H1 (cell line): ENCODE measurements around the gene CRYGS. TPM values are rescaled to one million over a fixed set of nuclear protein-coding genes. Genes with fewer than 3 reads are reported as not detected.

Experiments used
- CTCF ChIA-PET: fragments of 300-600 bp; sonication (Branson Sonifier 250); formaldehyde crosslinking; loops from one replicate; lab custom pipeline; 2021; ENCODE audit not compliant: partially characterized antibody; lab: Charles Lee
- POLR2A ChIA-PET: fragments of 300-600 bp; sonication (Branson Sonifier 250); formaldehyde crosslinking; loops from one replicate; lab custom pipeline; 2021; ENCODE audit warnings: inconsistent platforms; ENCODE audit not compliant: partially characterized antibody; lab: Charles Lee
- DNase-seq, 2 experiments: peaks; one replicate each; pipeline versions ENCODE4 v3.0.0 to v3.0.0-alpha.2; 2010 to 2022; ENCODE audit warnings: low spot score in 2 of 2, low read depth in 1 of 2, mixed read lengths in 1 of 2
- FAIRE-seq: peaks from 2 replicates; lab custom pipeline; 2011; peaks lifted over from hg19 to GRCh38; lab: Jason Lieb, UNC
- H2AFZ ChIP-seq: 2 replicates; pipeline ENCODE4 v1.8.1; 2012; ENCODE audit warnings: low read length, inconsistent platforms
- H2AK5ac ChIP-seq: 2 replicates; pipeline ENCODE4 v1.6.1; 2013; ENCODE audit warnings: low read depth, low read length
- H2BK120ac ChIP-seq: replicated peaks from 2 replicates; pipeline ENCODE3; 2013; ENCODE audit warnings: low read depth, low read length, inconsistent platforms
- H2BK12ac ChIP-seq: 2 replicates; pipeline ENCODE4 v1.6.1; 2013; ENCODE audit warnings: low read depth, low read length
- H2BK15ac ChIP-seq: 2 replicates; pipeline ENCODE4 v1.6.1; 2013; ENCODE audit warnings: low read length
- H2BK20ac ChIP-seq: 2 replicates; pipeline ENCODE4 v1.6.1; 2013; ENCODE audit warnings: low read length
- H2BK5ac ChIP-seq: 2 replicates; pipeline ENCODE4 v1.6.1; 2013; ENCODE audit warnings: low read depth, low read length
- H3K14ac ChIP-seq: 2 replicates; pipeline ENCODE4 v1.6.1; 2013; ENCODE audit warnings: inconsistent platforms; ENCODE audit not compliant: insufficient read length
- H3K18ac ChIP-seq: 2 replicates; pipeline ENCODE4 v1.6.1; 2013; ENCODE audit warnings: low read length; ENCODE audit errors: extremely low read depth
- H3K23ac ChIP-seq: 2 replicates; pipeline ENCODE4 v1.6.1; 2013; ENCODE audit warnings: inconsistent platforms; ENCODE audit not compliant: insufficient read length
- H3K23me2 ChIP-seq: 2 replicates; pipeline ENCODE4 v1.6.1; 2013; ENCODE audit warnings: low read depth, low read length
- H3K27ac ChIP-seq: 2 replicates; pipeline ENCODE4 v1.6.1; 2011; ENCODE audit warnings: low read depth, low read length, inconsistent platforms
- H3K27me3 ChIP-seq, 4 experiments: replicated peaks in 1 of 4; 1 replicate in 1 of 4; 2 replicates in 3 of 4; pipeline versions ENCODE4 v1.6.1 to v1.8.1; 2011 to 2013; ENCODE audit warnings: low read length in 3 of 4, mild to moderate bottlenecking in 3 of 4, inconsistent platforms in 2 of 4, mixed read lengths in 2 of 4, moderate library complexity in 1 of 4; ENCODE audit not compliant: control insufficient read depth in 3 of 4, insufficient read depth in 3 of 4; ENCODE audit errors: extremely low read depth in 1 of 4
- H3K36me3 ChIP-seq, 4 experiments: 2 replicates each; pipeline versions ENCODE4 v1.6.1 to v1.8.1; 2011 to 2013; ENCODE audit warnings: mild to moderate bottlenecking in 4 of 4, low read length in 3 of 4, moderate library complexity in 2 of 4, control low read depth in 1 of 4, inconsistent platforms in 1 of 4; ENCODE audit not compliant: insufficient read depth in 4 of 4, control insufficient read depth in 2 of 4
- H3K4ac ChIP-seq: replicated peaks from 2 replicates; pipeline ENCODE3; 2013; ENCODE audit warnings: low read length, low read depth, mixed read lengths, inconsistent platforms; ENCODE audit not compliant: insufficient read length
- H3K4me1 ChIP-seq, 4 experiments: replicated peaks in 1 of 4; 1 replicate in 1 of 4; 2 replicates in 3 of 4; pipeline versions ENCODE4 v1.6.1 to v1.8.1; 2011 to 2013; ENCODE audit warnings: low read length in 3 of 4, inconsistent platforms in 2 of 4, mixed read lengths in 1 of 4; ENCODE audit not compliant: insufficient read depth in 4 of 4, control insufficient read depth in 3 of 4
- H3K4me2 ChIP-seq, 2 experiments: 2 replicates each; pipeline versions ENCODE4 v1.6.1 to v1.8.1; 2011 to 2013; ENCODE audit warnings: low read depth in 2 of 2, low read length in 2 of 2, control low read depth in 1 of 2, inconsistent platforms in 1 of 2, mild to moderate bottlenecking in 1 of 2; ENCODE audit not compliant: insufficient read depth in 1 of 2
- H3K4me3 ChIP-seq, 4 experiments: fragments of 200-600, 300-600 bp in 1 of 4; sonication (generic), shearing (Covaris generic), sonication (Bioruptor Twin) in 1 of 4; 2 replicates each; pipeline versions ENCODE4 v1.5.1 to v1.8.1; 2011 to 2016; ENCODE audit warnings: low read length in 4 of 4, low read depth in 3 of 4, control low read depth in 2 of 4, inconsistent platforms in 2 of 4, mild to moderate bottlenecking in 2 of 4, mixed read lengths in 1 of 4, moderate library complexity in 1 of 4; ENCODE audit not compliant: insufficient read depth in 2 of 4; ENCODE audit errors: extremely low read depth in 1 of 4
- H3K56ac ChIP-seq: replicated peaks from 2 replicates; pipeline ENCODE3; 2013; ENCODE audit warnings: low read depth, mild to moderate bottlenecking, mixed read lengths, low read length, inconsistent platforms; ENCODE audit not compliant: insufficient read length
- H3K79me1 ChIP-seq: 2 replicates; pipeline ENCODE4 v1.6.1; 2013; ENCODE audit warnings: low read depth, low read length, control low read depth
- H3K79me2 ChIP-seq, 2 experiments: 2 replicates each; pipeline versions ENCODE4 v1.6.1 to v1.8.1; 2012 to 2013; ENCODE audit warnings: low read length in 2 of 2, mild to moderate bottlenecking in 2 of 2, inconsistent platforms in 1 of 2; ENCODE audit not compliant: insufficient read depth in 2 of 2, control insufficient read depth in 1 of 2
- H3K9ac ChIP-seq, 4 experiments: replicated peaks in 1 of 4; 1 replicate in 1 of 4; 2 replicates in 3 of 4; pipeline versions ENCODE4 v1.6.1 to v1.8.1; 2011 to 2013; ENCODE audit warnings: low read depth in 3 of 4, low read length in 3 of 4, control low read depth in 2 of 4, mild to moderate bottlenecking in 2 of 4, moderate library complexity in 2 of 4, inconsistent platforms in 1 of 4; ENCODE audit errors: extremely low read depth in 1 of 4
- H3K9me3 ChIP-seq, 2 experiments: 2 replicates each; pipeline versions ENCODE4 v1.6.1 to v1.8.1; 2012 to 2013; ENCODE audit warnings: mild to moderate bottlenecking in 2 of 2, moderate library complexity in 2 of 2, control low read depth in 1 of 2, inconsistent platforms in 1 of 2, low read depth in 1 of 2, low read length in 1 of 2, mixed read lengths in 1 of 2; ENCODE audit not compliant: insufficient read depth in 2 of 2
- H4K20me1 ChIP-seq, 2 experiments: replicated peaks in 1 of 2; 2 replicates each; pipeline versions ENCODE3 to v1.8.1; 2011 to 2013; ENCODE audit warnings: inconsistent platforms in 2 of 2, low read length in 2 of 2, mild to moderate bottlenecking in 1 of 2; ENCODE audit not compliant: insufficient read depth in 2 of 2, control insufficient read depth in 1 of 2
- H4K5ac ChIP-seq: 2 replicates; pipeline ENCODE4 v1.6.1; 2013; ENCODE audit warnings: low read length, low read depth, mixed read lengths, inconsistent platforms; ENCODE audit not compliant: insufficient read length
- H4K8ac ChIP-seq: 2 replicates; pipeline ENCODE4 v1.8.0; 2013; ENCODE audit warnings: mild to moderate bottlenecking, moderate library complexity, low read length, inconsistent platforms; ENCODE audit not compliant: insufficient read depth; ENCODE audit errors: extremely low read depth
- H4K91ac ChIP-seq: replicated peaks from 2 replicates; pipeline ENCODE3; 2013; ENCODE audit warnings: low read length, mixed read lengths, inconsistent platforms; ENCODE audit not compliant: insufficient read length
- CEBPB ChIP-seq: IDR thresholded peaks from 2 replicates; pipeline ENCODE4 v1.6.1; 2012; ENCODE audit warnings: low read depth, low read length
- SP2 ChIP-seq: IDR thresholded peaks from 2 replicates; pipeline ENCODE4 v1.6.1; 2012; ENCODE audit warnings: mild to moderate bottlenecking, low read length, inconsistent platforms
- TAF1 ChIP-seq: IDR thresholded peaks from 2 replicates; pipeline ENCODE4 v1.6.1; 2011; ENCODE audit warnings: mild to moderate bottlenecking, low read depth, low read length
- TAF7 ChIP-seq: optimal IDR thresholded peaks from 2 replicates; pipeline ENCODE3; 2011; ENCODE audit warnings: low read depth, mild to moderate bottlenecking, inconsistent platforms, low read length, moderate library complexity, borderline replicate concordance
- WGBS, 2 experiments: shearing (Covaris generic) in 1 of 2; methylation state at CpG; one replicate each; pipeline versions ENCODE4 v1.1.6 to v1.1.7; 2013 to 2015; ENCODE audit warnings: low lambda C conversion rate in 2 of 2, mixed read lengths in 2 of 2, inconsistent platforms in 1 of 2, low coverage in 1 of 2, missing lambda C conversion rate in 1 of 2; ENCODE audit not compliant: insufficient replicate concordance in 2 of 2, insufficient coverage in 1 of 2, insufficient read length in 1 of 2; ENCODE audit errors: extremely low coverage in 1 of 2, missing lambda C conversion rate in 1 of 2; 5-methylcytosine and 5-hydroxymethylcytosine counted together
- polyA plus RNA-seq, 7 experiments: library from polyadenylated mRNA; depleted of rRNA in 3 of 7; stranded (reverse) in 5 of 7; unstranded in 2 of 7; fragments of >200 nt in 5 of 7; fragments of 200-250 nt in 2 of 7; gene quantifications; 1 replicate in 5 of 7; 2 replicates in 1 of 7; 4 replicates in 1 of 7; pipeline versions ENCODE4 v1.2.1 to v1.2.3, GENCODE V29; 2011 to 2013; ENCODE audit warnings: missing spikeins in 2 of 7, mixed read lengths in 2 of 7
- total RNA-seq: library from RNA; stranded (reverse); fragmentation: NEBNext Ultra II Directional; extraction: Animal tissue kit (Norgen Biotek cat#: 25700); gene quantifications from 2 replicates; pipeline ENCODE4 v1.2.1, GENCODE V29; 2021

The CRYGS gene
- total and polyA plus RNA-seq, 2 of the 8 experiments (the other 6 are each of a cell fraction or from before 2014, with no cell fraction given) = 1.5 to 1.8 TPM

- WGBS, 2 experiments = 95% methylated on average over 2 of the region's 2 CpGs; no CpG with 5 or more reads in 1 of the 2 experiments
- Histone ChIP-seq H3K4me2 (no peak overlapping the region), H3K9me3 (no peaks in the 10 kb centered on the region), H3K27me3 (no peaks in the 10 kb centered on the region; a peak in 1 of 7 replicates), H2BK15ac (no peak overlapping the region), H2BK20ac (no peak overlapping the region), H3K4me1 (no peaks in the 10 kb centered on the region), H4K5ac (no peak overlapping the region), H3K56ac (no peak overlapping the region), H3K79me2 (no peaks in the 10 kb centered on the region), H3K14ac (no peak overlapping the region), H2AK5ac (no peak overlapping the region), H3K27ac (no peak overlapping the region), H4K8ac (no peak overlapping the region), H2BK12ac (no peak overlapping the region), H3K9ac (no peak overlapping the region), H3K4me3 (no peak overlapping the region), H4K91ac (no peak overlapping the region), H2AFZ (no peak overlapping the region), H3K18ac (no peak overlapping the region), H3K23ac (no peak overlapping the region), H3K4ac (no peak overlapping the region), H3K36me3 (no peaks in the 10 kb centered on the region), H2BK120ac (no peak overlapping the region), H2BK5ac (no peak overlapping the region), H3K23me2 (peaks cover 2% of the 10 kb centered on the region; the same call in 1 of the 2 replicates), H4K20me1 (no peaks in the 10 kb centered on the region), H3K79me1 (no peaks in the 10 kb centered on the region)
- TF ChIP-seq CEBPB (no peak), TAF7 (no peak), SP2 (no peak), TAF1 (no peak)
- FAIRE-seq (no peak), DNase-seq (no peak)
- ChIA-PET CTCF (no interaction called here), POLR2A (interaction anchor here (0.6 kb wide), 1 partner anchor 427 kb away, joined by 3 read pairs; no protein-coding TSS in a partner anchor)
These were observed 20.7 kb downstream of the CRYGS start for GRCh38 chr3:186523434-186523833.
